ELR (cell line): ENCODE measurements around the gene SAMD13.

Source experiments
- DNase-seq: peaks from one replicate; pipeline ENCODE4 v3.0.0-alpha.2; 2015; ENCODE audit warnings: low read depth

The SAMD13 gene

GRCh38 chr1:84301004-84301784 is at the start of gene SAMD13:
TSS of gene SAMD13 (plus strand) at chr1:84301708. CDS start at chr1:84303235, 1,527 bp downstream.
- peak; percentile 64 for DNase-seq

- DNase-seq, result peak; percentile 59
Observed at GRCh38 chr1:84253036-84253435, 48.5 kb upstream of the SAMD13 start.

GRCh38 chr1:84253891-84254290 is 47.6 kb upstream of the SAMD13 start:
- peak; percentile 95 for DNase-seq

GRCh38 chr1:84254703-84255238 is 46.7 kb upstream of the SAMD13 start:
- peak; percentile 14 for DNase-seq

- no peak for DNase-seq
Observed at GRCh38 chr1:84255582-84255981, 45.9 kb upstream of the SAMD13 start.

GRCh38 chr1:84257617-84258016 is 43.9 kb upstream of the SAMD13 start:
- DNase-seq, result no peak

GRCh38 chr1:84259376-84259775 is 42.1 kb upstream of the SAMD13 start:
- DNase-seq, result no peak

- DNase-seq, result no peak
Observed at GRCh38 chr1:84259989-84260388, 41.5 kb upstream of the SAMD13 start.

- peak; percentile 12 for DNase-seq
Observed at GRCh38 chr1:84260852-84261518, 40.5 kb upstream of the SAMD13 start.

GRCh38 chr1:84264961-84265360 is 36.5 kb upstream of the SAMD13 start:
- DNase-seq, result no peak

- DNase-seq, result no peak
Observed at GRCh38 chr1:84265867-84266266, 35.6 kb upstream of the SAMD13 start.

GRCh38 chr1:84266748-84267147 is 34.8 kb upstream of the SAMD13 start:
- DNase-seq, result no peak

- no peak for DNase-seq
Observed at GRCh38 chr1:84267476-84267875, 34.0 kb upstream of the SAMD13 start.

- DNase-seq, result no peak
Observed at GRCh38 chr1:84268346-84268745, 33.2 kb upstream of the SAMD13 start.

GRCh38 chr1:84269306-84269705 is 32.2 kb upstream of the SAMD13 start:
- DNase-seq, result no peak

GRCh38 chr1:84271441-84272151 is 29.9 kb upstream of the SAMD13 start:
- DNase-seq, result peak; percentile 52

GRCh38 chr1:84272401-84272800 is 29.1 kb upstream of the SAMD13 start:
- DNase-seq, result no peak

- no peak for DNase-seq
Observed at GRCh38 chr1:84277343-84278059, 24.0 kb upstream of the SAMD13 start.

GRCh38 chr1:84278905-84279304 is 22.6 kb upstream of the SAMD13 start:
- DNase-seq, result no peak

GRCh38 chr1:84280912-84281311 is 20.6 kb upstream of the SAMD13 start:
- no peak for DNase-seq

GRCh38 chr1:84282780-84283333 is 18.7 kb upstream of the SAMD13 start:
- no peak for DNase-seq

GRCh38 chr1:84283381-84283780 is 18.1 kb upstream of the SAMD13 start:
- DNase-seq, result no peak
